ENCODE measurements around the gene NDUFS2.
A peak's percentile ranks its signal among the peaks of the same experiment; 100 is the strongest.

Gene NDUFS2

DNA sequence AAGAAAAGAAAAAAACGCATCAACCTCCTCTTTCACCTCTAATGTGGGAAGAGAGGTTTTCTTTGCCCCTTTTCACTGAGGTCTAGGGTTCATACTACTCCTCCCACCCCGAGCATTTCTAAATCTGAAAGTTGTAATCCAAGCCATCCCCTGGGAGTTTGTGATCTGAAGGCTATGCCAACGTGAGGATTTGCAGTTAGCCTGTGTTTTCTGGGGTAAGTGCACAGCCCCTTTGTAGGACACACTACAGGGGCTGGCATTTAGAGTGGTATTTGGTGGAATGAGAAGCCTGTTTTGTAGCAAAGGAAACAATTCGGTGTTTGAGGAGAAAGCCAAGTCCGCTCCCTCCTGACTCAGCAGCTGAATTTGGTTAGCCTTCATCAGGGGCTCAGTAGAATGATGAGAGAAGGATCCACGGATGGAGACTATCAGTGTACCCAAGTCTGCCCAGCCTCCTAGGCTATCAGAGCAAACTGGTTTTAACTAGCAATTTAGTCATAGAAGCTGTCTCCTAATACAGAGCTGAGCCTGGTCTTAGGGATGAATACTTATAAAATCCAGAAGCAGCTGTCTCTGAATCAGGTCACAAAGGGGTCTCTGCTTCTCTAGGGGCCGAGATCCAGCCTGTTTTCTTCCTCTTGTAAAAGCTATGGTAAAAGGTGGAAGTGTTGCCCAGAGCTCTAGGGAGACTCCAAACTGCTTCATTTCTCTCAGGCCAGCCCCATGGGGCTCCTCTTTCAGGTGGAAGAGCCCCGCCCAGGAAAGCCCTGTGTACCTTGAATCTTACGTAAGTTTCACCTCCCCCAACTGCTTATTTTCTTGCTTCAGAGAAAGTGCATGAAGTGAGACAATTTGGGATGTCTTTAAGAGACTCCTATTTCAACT lies 58.5 kb downstream of the NDUFS2 start:
- Histone ChIP-seq H3K27me3 (ENCODE audit: control insufficient read depth, low read length) (peaks cover 39% of the 10 kb centered on the region), H3K4me3 (ENCODE audit: low read length) (peak overlapping the region; percentile 68), H3K4me1 (ENCODE audit: control insufficient read depth, low read length) (peaks cover 42% of the 10 kb centered on the region), H3K9me3 (ENCODE audit: control insufficient read depth, insufficient read depth, low read length) (peaks cover 13% of the 10 kb centered on the region), H4K20me1 (ENCODE audit: control insufficient read depth, insufficient read depth, low read depth, low read length) (no peaks in the 10 kb centered on the region), H3K9me2 (replicated peaks; ENCODE audit: control insufficient read depth, low read length) (no peaks in the 10 kb centered on the region), H3K79me2 (ENCODE audit: control insufficient read depth, low read length) (no peaks in the 10 kb centered on the region), H3K4me2 (ENCODE audit: low read length) (peak overlapping the region; percentile 96), H3K27ac (ENCODE audit: low read depth, low read length) (no peak overlapping the region), H3F3A (ENCODE audit: control insufficient read depth, insufficient read depth) (no peaks in the 10 kb centered on the region), H3K36me3 (ENCODE audit: control insufficient read depth, low read length) (no peaks in the 10 kb centered on the region)
- TF ChIP-seq, protein P1, sequence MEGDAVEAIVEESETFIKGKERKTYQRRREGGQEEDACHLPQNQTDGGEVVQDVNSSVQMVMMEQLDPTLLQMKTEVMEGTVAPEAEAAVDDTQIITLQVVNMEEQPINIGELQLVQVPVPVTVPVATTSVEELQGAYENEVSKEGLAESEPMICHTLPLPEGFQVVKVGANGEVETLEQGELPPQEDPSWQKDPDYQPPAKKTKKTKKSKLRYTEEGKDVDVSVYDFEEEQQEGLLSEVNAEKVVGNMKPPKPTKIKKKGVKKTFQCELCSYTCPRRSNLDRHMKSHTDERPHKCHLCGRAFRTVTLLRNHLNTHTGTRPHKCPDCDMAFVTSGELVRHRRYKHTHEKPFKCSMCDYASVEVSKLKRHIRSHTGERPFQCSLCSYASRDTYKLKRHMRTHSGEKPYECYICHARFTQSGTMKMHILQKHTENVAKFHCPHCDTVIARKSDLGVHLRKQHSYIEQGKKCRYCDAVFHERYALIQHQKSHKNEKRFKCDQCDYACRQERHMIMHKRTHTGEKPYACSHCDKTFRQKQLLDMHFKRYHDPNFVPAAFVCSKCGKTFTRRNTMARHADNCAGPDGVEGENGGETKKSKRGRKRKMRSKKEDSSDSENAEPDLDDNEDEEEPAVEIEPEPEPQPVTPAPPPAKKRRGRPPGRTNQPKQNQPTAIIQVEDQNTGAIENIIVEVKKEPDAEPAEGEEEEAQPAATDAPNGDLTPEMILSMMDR (IDR thresholded peaks at IDR 0.05; ENCODE audit: low read depth, low read length, poor library complexity, severe bottlenecking): no peak
- no peak for TF ChIP-seq EZH2phosphoT487 (IDR thresholded peaks at IDR 0.05; ENCODE audit: borderline replicate concordance, low read length)

DNA sequence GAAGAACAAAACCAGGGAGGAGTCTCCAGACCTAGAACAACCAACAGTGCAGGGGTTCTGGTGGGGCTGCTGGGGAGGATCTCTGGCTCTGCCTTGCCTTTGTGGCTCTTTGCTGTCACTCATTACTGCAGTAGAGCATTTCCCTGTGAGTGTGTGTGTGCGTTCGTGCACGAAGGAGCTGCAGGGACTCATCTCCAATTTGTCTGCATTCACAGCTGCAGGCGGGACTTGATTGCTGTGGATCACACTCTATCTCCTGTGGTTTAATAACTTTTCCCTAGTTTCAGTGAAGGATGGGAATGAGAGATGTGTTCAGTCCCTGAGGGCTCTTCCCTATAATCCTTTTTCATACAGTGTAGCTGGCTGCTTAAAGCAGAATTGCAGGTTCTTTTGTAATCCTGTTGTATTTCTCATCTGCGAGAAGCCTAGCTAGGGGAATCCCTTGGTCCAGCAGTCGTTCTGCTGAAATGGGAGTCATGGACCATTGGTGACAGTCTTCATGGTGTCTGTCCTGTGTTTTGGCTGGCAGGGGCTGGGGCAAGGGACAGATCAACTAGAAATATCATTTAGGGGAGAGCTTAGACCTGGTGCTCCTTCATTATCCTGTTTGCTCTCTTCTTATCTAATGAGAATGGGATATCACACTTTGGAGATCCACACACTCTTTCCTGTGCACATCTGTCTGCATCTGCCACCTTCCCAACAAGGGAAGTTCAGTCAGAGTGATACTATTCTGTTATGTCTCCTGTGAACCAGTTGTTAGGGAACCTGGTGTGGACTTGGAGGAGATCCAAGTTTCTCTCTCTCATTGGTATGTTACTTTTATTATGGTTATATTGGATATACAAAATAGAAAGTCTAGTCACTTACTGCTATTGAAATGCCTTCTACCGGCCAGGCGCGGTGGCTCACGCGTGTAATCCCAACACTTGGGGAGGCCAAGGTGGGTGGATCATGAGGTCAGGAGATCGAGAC lies 59.4 kb downstream of the NDUFS2 start:
- Histone ChIP-seq H3K9me2 (replicated peaks; ENCODE audit: control insufficient read depth, low read length) (no peaks in the 10 kb centered on the region), H3F3A (ENCODE audit: control insufficient read depth, insufficient read depth) (no peaks in the 10 kb centered on the region), H3K79me2 (ENCODE audit: control insufficient read depth, low read length) (no peaks in the 10 kb centered on the region), H3K4me1 (ENCODE audit: control insufficient read depth, low read length) (peaks cover 42% of the 10 kb centered on the region), H3K27ac (ENCODE audit: low read depth, low read length) (no peak overlapping the region), H3K36me3 (ENCODE audit: control insufficient read depth, low read length) (no peaks in the 10 kb centered on the region), H3K4me3 (ENCODE audit: low read length) (peak overlapping the region; percentile 68), H4K20me1 (ENCODE audit: control insufficient read depth, insufficient read depth, low read depth, low read length) (no peaks in the 10 kb centered on the region), H3K9me3 (ENCODE audit: control insufficient read depth, insufficient read depth, low read length) (peaks cover 13% of the 10 kb centered on the region), H3K27me3 (ENCODE audit: control insufficient read depth, low read length) (peaks cover 39% of the 10 kb centered on the region), H3K4me2 (ENCODE audit: low read length) (peak overlapping the region; percentile 96)
- TF ChIP-seq EZH2phosphoT487 (IDR thresholded peaks at IDR 0.05; ENCODE audit: borderline replicate concordance, low read length): no peak
- TF ChIP-seq, protein P1 (IDR thresholded peaks at IDR 0.05; ENCODE audit: low read depth, low read length, poor library complexity, severe bottlenecking): no peak

All from DOHH2 (cell line).